ENCODE measurements around the gene WASL. TPM values are rescaled to one million over a fixed set of nuclear protein-coding genes. Genes with fewer than 3 reads are reported as not detected.
"Not testable (repeated sequence)": the region's sequence is repeated elsewhere in the genome, so short reads cannot be mapped to it uniquely, and the experiment has no call there.

WASL gene
- total RNA-seq, 1 donor = 22.5 TPM

- TF ChIP-seq CTCF (IDR thresholded peaks at IDR 0.05; ENCODE audit: insufficient read depth, low read depth, low read length) = no peak
- no peak for DNase-seq (ENCODE audit: low read depth)
- H3K4me3 ChIP-seq (ENCODE audit: low read depth, low read length) = no peak overlapping the region
Observed at GRCh38 chr7:123725586-123726171, 23.1 kb downstream of the WASL start.

- H3K4me3 ChIP-seq (ENCODE audit: low read depth, low read length) = no peak overlapping the region
- no peak for TF ChIP-seq CTCF (IDR thresholded peaks at IDR 0.05; ENCODE audit: insufficient read depth, low read depth, low read length)
- DNase-seq (ENCODE audit: low read depth) = peak; percentile 57
Observed at GRCh38 chr7:123724817-123725253, 24.0 kb downstream of the WASL start.

- no peak for TF ChIP-seq CTCF (IDR thresholded peaks at IDR 0.05; ENCODE audit: insufficient read depth, low read depth, low read length)
- no peak for DNase-seq (ENCODE audit: low read depth)
Observed at GRCh38 chr7:123723913-123724312, 24.9 kb downstream of the WASL start.

GRCh38 chr7:123720527-123720926, 28.3 kb downstream of the WASL start:
- H3K4me3 ChIP-seq (ENCODE audit: low read depth, low read length); DNase-seq (ENCODE audit: low read depth): not testable (repeated sequence)

More at GRCh38 chr7:123723913-123724312, 24.9 kb downstream of the WASL start:
- no peak overlapping the region for H3K4me3 ChIP-seq (ENCODE audit: low read depth, low read length)

GRCh38 chr7:123719197-123719721, 29.5 kb downstream of the WASL start:
- no peak overlapping the region for H3K4me3 ChIP-seq (ENCODE audit: low read depth, low read length)
- TF ChIP-seq CTCF (IDR thresholded peaks at IDR 0.05; ENCODE audit: insufficient read depth, low read depth, low read length) = no peak
- peak; percentile 22 for DNase-seq (ENCODE audit: low read depth)

GRCh38 chr7:123718773-123719172, 30.0 kb downstream of the WASL start:
- DNase-seq (ENCODE audit: low read depth) = no peak
- no peak overlapping the region for H3K4me3 ChIP-seq (ENCODE audit: low read depth, low read length)
- no peak for TF ChIP-seq CTCF (IDR thresholded peaks at IDR 0.05; ENCODE audit: insufficient read depth, low read depth, low read length)

- no peak for DNase-seq (ENCODE audit: low read depth)
- TF ChIP-seq CTCF (IDR thresholded peaks at IDR 0.05; ENCODE audit: insufficient read depth, low read depth, low read length) = no peak
- no peak overlapping the region for H3K4me3 ChIP-seq (ENCODE audit: low read depth, low read length)
Observed at GRCh38 chr7:123717689-123718088, 31.1 kb downstream of the WASL start.

Measured in fibroblast of villous mesenchyme (primary cell).